Stimulated activated CD4-positive, alpha-beta T cell treated with anti-CD3 and anti-CD28 coated beads, TNF-alpha, amount 100 ng/mL, for 48 hours (primary cell): ENCODE measurements around the gene ZNF423.

Source experiments
- DNase-seq, 3 donors: peaks; one replicate each; pipeline ENCODE4 v3.0.0-alpha.2; 2020; ENCODE audit warnings: low read depth in 3 of 3

Gene ZNF423

DNA sequence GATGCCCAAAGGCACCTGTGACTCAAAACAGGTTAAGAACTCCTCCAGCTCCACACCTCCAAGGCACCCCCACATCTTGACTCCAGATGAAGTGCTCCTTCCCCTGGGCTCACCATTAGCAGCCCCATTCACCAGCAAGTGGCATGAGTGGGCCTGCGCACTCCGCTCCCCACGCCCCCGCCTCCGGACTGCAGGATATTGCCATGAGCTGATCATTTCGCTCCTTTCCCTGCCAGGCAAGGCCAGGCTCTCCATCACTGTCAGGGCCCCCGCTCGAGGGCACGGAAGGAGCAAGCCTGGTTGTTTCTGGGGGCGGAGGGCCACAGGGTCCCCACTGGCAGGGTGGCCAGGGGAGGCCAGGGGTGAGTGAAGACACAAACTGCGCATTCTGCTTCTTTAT lies 69.9 kb downstream of the ZNF423 start:
- no peak for DNase-seq

- DNase-seq: no peak
Observed at GRCh38 chr16:49782405-49782804, 73.5 kb downstream of the ZNF423 start.

DNA sequence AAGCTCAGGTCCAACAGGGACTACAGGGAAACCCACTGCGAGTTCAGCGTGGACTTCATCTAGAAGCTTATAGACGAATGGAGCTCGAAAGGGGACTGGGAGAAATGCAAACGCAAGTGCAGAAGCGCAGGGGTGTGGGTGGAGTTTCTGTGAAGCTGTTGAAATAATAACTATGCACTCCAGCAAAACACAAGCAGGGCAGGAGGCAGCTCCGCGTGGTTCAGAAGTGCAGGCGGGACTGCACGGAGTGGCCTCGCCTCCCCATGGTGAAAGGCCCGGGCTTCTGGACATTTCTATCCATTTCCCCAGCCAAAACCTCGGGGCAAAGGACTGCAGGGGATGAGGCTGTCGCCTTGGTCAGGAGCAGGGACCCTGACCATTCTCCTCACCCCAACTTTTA lies 74.5 kb downstream of the ZNF423 start:
- DNase-seq: no peak

DNA sequence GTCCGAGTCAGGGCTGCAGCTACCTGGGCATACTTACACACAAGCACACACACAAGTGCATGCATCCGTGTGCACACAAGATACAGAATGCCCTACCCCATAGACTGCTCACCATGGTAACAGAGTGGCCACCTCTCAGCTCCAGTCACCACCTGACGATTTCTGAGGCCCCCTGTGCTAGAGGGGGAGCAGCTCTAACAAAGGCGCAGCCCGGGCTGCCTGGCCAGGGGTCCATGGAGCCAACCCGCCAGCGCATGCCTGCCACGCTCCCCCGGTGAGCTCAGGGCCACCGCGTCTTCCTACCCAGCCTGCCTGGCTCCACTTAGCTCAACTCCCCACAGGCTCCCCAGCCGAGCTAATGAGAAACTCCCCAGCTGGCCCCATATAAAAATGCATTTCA lies 75.5 kb downstream of the ZNF423 start:
- DNase-seq: no peak

DNA sequence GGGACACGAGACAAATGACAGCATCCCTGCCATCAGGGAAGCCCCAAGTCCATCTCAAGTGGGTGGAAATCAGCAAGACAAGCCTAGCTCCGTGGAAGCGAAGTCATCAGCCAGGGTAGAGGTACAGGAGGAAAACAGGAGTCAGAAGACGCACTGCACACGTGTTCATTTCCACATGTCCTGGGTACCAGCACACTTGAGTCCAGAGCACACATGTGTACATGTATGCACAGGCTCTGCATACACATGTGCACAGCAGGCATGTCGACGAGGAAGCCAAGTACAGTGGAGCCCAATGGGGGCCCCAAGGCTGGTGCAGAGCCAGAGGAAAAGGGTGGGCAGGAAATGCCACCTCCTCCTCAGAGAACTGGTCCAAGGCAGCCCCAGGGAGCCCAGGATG lies 75.9 kb downstream of the ZNF423 start:
- DNase-seq: no peak

GRCh38 chr16:49778202-49778930 lies 77.5 kb downstream of the ZNF423 start:
- DNase-seq: no peak

GRCh38 chr16:49776734-49777133 lies 79.2 kb downstream of the ZNF423 start:
- DNase-seq: no peak

GRCh38 chr16:49776085-49776595 lies 79.8 kb downstream of the ZNF423 start:
- DNase-seq: no peak

DNA sequence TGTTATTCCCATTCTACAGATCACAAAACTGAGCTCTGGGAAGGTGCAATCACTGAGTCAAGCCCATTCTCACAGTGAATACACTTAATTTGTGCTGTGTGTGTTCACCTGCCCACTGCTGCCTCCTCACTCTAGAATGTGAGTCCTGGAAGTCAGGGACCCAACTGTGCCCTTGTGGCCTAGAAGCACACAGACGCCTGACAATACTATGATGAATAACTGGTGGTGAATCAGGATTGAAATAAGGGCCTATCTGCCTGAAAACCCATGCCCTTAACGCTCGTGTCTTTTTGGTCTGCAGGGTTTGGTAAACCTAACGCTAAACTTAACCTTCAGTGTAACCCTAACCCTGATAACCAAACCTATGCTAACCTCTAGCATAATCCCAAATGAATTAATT lies 80.3 kb downstream of the ZNF423 start:
- no peak for DNase-seq

DNA sequence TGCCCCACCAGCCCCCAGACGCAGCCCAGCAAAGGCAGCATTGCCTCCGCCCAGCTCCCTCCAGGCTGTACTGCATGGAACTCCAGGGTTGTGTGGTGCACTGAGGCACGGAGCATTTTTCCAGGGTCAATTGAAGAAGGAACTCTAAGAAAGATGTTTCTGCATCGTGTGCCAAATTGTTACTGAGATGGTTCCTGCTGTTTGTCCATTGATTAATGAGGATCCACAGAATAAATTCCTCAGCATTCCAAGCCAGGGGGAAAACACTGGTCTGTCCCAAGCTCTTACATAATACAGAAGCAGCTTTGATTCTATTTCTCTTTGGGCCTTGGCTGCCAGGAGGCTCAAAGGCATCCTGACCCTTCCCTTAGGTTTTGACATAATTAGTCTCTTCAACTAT lies 80.9 kb downstream of the ZNF423 start:
- no peak for DNase-seq

GRCh38 chr16:49773534-49774475 lies 82.1 kb downstream of the ZNF423 start:
- DNase-seq: no peak

- no peak for DNase-seq
Observed at GRCh38 chr16:49767998-49768397, 87.9 kb downstream of the ZNF423 start.

GRCh38 chr16:49767414-49767813 lies 88.5 kb downstream of the ZNF423 start:
- no peak for DNase-seq

DNA sequence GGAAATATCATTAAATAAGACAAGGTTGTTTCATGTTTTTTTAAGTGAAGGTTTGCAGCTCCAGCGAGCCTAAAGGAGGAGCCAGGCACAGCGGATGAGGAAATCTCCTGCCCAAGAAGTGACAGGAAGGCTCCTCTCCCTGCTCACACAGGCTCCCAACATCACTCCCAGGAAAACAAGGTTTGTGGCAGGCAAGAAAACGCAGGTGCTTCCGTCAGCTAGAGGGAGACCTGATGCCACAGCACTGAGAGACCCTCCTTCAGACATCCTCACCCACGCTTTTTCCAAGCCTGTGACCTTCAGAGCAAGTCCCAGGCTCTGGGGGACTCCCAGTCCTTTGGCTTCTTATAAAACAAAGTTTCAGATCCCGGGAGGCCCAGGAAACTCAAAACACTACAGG lies 89.7 kb downstream of the ZNF423 start:
- no peak for DNase-seq

DNA sequence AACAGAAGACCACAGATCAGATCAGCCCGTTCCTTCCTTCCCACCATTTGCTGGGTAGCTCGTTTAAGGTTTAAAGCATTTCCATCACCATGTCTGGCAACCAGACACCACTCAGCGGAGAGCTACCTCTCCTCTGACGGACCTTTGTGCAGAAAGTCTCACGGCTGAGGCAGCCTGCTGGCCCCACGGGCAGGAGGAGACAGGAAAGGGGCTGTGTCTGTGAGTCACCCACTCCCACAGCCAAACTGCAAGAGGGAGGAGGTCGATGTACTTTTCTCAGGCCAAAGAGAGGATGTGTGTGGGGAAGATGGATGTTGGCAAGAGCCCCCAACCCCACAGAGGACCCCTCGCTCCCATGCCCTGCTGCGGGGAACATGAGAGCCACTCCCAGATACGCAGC lies 92.1 kb downstream of the ZNF423 start:
- DNase-seq: no peak

- DNase-seq: no peak
Observed at GRCh38 chr16:49760815-49761214, 95.1 kb downstream of the ZNF423 start.

DNA sequence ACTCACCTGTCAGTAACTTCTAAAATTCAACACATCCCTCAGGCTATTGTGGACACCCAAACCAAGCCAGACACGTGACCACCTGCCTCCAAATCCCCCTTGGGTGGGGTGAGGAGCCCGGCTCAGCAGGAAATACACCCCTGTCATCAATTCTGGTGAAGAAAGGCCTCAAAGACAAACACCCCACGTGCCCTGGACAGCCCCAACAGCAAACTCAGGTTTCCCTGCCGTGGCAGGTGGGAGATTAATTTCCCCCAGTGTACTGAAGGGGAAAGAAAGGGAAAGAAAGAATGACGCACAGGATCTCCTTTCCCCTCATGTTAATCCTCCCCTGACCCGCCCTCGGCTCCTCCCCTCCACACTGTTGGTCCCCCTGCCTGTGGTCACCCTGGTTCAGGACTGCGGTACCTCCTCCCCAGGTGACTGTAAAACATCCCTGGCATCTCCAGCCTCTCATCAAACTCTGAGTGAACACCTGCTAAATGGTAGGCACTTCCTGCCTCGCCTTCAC lies 98.3 kb downstream of the ZNF423 start:
- DNase-seq: no peak

DNA sequence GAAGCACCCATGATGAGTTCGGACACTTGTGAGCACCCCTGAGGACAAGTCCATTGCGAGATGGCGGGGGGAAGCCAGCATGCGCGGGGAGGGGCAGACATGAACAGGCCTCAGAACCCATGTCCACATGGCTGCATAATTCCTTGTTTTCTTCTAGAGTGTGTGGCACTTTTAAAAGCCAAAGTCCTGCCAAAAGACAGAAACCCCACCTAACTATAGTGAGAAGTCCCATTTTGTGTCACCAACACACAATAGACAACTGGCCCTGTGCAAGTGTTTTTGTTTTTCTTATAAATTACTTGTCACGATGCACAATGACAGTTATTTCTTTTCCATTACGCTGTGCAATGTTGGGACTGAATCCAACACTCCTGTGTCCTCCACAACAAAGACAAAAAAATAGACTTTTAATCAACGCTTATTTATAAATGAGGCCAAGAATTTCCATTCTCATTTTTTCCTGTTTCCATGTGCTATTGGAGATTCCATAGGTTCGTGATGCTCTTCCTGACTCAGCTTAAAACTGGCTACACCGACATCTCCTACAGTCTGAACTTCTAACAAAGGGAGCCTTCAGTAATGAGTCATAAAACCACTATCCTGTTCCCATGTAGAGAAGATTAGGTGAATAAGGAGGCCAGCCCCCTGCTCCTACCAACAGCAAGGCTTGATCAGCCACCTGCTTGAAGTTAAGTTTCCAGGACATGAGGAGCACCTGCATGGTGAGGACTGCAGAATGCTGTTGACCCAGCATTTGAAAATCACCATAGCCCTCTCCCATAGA lies 98.9 kb downstream of the ZNF423 start:
- no peak for DNase-seq

DNA sequence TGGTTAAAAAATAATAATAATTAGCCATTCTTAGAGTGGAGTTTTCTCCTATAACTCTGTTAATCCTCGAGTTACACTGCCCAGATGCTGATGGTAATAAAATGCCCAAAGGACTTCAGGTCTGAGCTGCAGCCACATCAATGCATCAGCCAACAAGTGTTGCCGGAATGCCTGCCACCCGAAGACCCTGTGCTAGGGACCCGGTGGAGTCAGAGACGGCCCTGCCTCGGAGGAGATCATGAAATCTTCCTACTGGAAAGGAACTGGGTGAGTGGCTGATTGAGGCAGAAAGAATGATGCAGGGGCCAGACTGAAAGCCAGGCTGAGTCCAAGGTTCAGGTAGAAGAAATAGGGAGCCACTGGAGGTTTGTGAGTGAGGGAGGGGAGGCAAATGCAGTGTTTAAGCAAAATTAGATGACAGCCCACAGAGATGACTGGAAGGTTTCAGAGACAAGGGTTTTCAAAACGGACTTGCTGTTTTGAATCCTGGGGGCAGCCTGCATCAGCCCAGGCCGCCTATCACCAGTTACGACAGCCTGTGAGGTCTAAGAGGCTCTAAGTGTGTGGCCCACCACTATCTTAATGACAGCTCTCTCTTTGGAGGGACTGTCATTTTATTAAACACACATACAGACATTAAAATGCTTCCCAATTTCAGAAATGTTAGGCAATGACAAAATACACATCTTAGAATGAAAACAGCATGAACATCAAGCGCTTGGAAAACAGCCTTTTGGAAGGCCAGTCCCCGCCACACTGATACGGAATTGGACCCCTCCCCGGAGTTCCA lies 100.0 kb downstream of the ZNF423 start:
- DNase-seq: no peak

DNA sequence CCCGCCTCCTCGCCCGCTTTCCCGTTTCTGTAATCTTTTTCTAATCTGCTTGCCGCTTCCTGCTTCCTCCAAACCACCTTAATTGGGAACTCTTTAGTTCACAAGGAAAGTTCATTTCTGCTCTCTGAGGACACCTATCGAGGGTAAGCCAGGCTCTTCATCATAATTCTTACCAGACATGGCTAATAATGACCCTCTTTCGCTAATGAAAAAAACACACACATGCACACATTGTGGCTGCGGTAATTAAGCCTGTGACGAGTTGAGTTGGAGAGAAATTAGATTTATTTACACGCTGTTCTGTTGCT lies 100.6 kb downstream of the ZNF423 start:
- DNase-seq: no peak
